ENCODE data around the gene GPRIN1.

GPRIN1 gene

GRCh38 chr5:176643491-176644219, 33.7 kb upstream of the GPRIN1 start:
- in situ Hi-C loops (cut with HindIII; ENCODE audit: low sequenced_read_pairs): no loop called here

- in situ Hi-C loops (cut with HindIII; ENCODE audit: low sequenced_read_pairs): no loop called here
Observed at GRCh38 chr5:176642675-176643490, 32.9 kb upstream of the GPRIN1 start.

GRCh38 chr5:176640616-176641015, 30.7 kb upstream of the GPRIN1 start:
- in situ Hi-C loops (cut with HindIII; ENCODE audit: low sequenced_read_pairs): no loop called here

GRCh38 chr5:176639981-176640380, 30.0 kb upstream of the GPRIN1 start:
- in situ Hi-C loops (cut with HindIII; ENCODE audit: low sequenced_read_pairs): no loop called here

GRCh38 chr5:176639208-176639607, 29.3 kb upstream of the GPRIN1 start:
- in situ Hi-C loops (cut with HindIII; ENCODE audit: low sequenced_read_pairs): no loop called here

GRCh38 chr5:176638437-176638836, 28.5 kb upstream of the GPRIN1 start:
- in situ Hi-C loops (cut with HindIII; ENCODE audit: low sequenced_read_pairs): no loop called here

GRCh38 chr5:176637556-176637955, 27.6 kb upstream of the GPRIN1 start:
- in situ Hi-C loops (cut with HindIII; ENCODE audit: low sequenced_read_pairs): no loop called here

- in situ Hi-C loops (cut with HindIII; ENCODE audit: low sequenced_read_pairs): no loop called here
Observed at GRCh38 chr5:176636426-176636825, 26.5 kb upstream of the GPRIN1 start.

- in situ Hi-C loops (cut with HindIII; ENCODE audit: low sequenced_read_pairs): no loop called here
Observed at GRCh38 chr5:176633598-176633997, 23.6 kb upstream of the GPRIN1 start.

- in situ Hi-C loops (cut with HindIII; ENCODE audit: low sequenced_read_pairs): no loop called here
Observed at GRCh38 chr5:176632745-176633144, 22.8 kb upstream of the GPRIN1 start.

- in situ Hi-C loops (cut with HindIII; ENCODE audit: low sequenced_read_pairs): no loop called here
Observed at GRCh38 chr5:176631383-176632200, 21.6 kb upstream of the GPRIN1 start.

- in situ Hi-C loops (cut with HindIII; ENCODE audit: low sequenced_read_pairs): no loop called here
Observed at GRCh38 chr5:176630681-176631222, 20.8 kb upstream of the GPRIN1 start.

GRCh38 chr5:176629853-176630680, 20.1 kb upstream of the GPRIN1 start, which contains the start of the genes EIF4E1B and SNCB:
TSS of gene EIF4E1B (plus strand) at chr5:176630675. CDS start at chr5:176642788, 12,113 bp downstream.
TSS of gene SNCB (minus strand) at chr5:176630534. CDS start at chr5:176629654, 880 bp downstream.
- in situ Hi-C loops (cut with HindIII; ENCODE audit: low sequenced_read_pairs): no loop called here

GRCh38 chr5:176629317-176629852, 19.4 kb upstream of the GPRIN1 start:
- in situ Hi-C loops (cut with HindIII; ENCODE audit: low sequenced_read_pairs): no loop called here

- in situ Hi-C loops (cut with HindIII; ENCODE audit: low sequenced_read_pairs): no loop called here
Observed at GRCh38 chr5:176628406-176629228, 18.7 kb upstream of the GPRIN1 start.

GRCh38 chr5:176627582-176627981, 17.6 kb upstream of the GPRIN1 start:
- in situ Hi-C loops (cut with HindIII; ENCODE audit: low sequenced_read_pairs): no loop called here

GRCh38 chr5:176626876-176627236, 16.9 kb upstream of the GPRIN1 start:
- in situ Hi-C loops (cut with HindIII; ENCODE audit: low sequenced_read_pairs): no loop called here

GRCh38 chr5:176625966-176626875, 16.3 kb upstream of the GPRIN1 start:
- in situ Hi-C loops (cut with HindIII; ENCODE audit: low sequenced_read_pairs): no loop called here
